Keratinocyte (primary cell): ENCODE results near the gene ID3.

Experiments
- EZH2 ChIP-seq: IDR thresholded peaks from one replicate; pipeline ENCODE4 v1.6.1; 2012; ENCODE audit warnings: inconsistent platforms, mild to moderate bottlenecking, low read length, moderate library complexity
- TF ChIP-seq, protein P1 (sequence below), 3 experiments: IDR thresholded peaks in 1 of 3; conservative IDR thresholded peaks in 1 of 3; optimal IDR thresholded peaks in 1 of 3; 2 replicates in 2 of 3; 3 replicates in 1 of 3; pipeline versions ENCODE3 to v1.5.1; 2011; ENCODE audit warnings: low read length in 3 of 3, mild to moderate bottlenecking in 3 of 3, moderate library complexity in 2 of 3, control low read depth in 1 of 3, inconsistent platforms in 1 of 3; ENCODE audit not compliant: insufficient read depth in 2 of 3; ENCODE audit errors: extremely low read depth in 1 of 3

- TF ChIP-seq, protein P1, sequence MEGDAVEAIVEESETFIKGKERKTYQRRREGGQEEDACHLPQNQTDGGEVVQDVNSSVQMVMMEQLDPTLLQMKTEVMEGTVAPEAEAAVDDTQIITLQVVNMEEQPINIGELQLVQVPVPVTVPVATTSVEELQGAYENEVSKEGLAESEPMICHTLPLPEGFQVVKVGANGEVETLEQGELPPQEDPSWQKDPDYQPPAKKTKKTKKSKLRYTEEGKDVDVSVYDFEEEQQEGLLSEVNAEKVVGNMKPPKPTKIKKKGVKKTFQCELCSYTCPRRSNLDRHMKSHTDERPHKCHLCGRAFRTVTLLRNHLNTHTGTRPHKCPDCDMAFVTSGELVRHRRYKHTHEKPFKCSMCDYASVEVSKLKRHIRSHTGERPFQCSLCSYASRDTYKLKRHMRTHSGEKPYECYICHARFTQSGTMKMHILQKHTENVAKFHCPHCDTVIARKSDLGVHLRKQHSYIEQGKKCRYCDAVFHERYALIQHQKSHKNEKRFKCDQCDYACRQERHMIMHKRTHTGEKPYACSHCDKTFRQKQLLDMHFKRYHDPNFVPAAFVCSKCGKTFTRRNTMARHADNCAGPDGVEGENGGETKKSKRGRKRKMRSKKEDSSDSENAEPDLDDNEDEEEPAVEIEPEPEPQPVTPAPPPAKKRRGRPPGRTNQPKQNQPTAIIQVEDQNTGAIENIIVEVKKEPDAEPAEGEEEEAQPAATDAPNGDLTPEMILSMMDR (optimal IDR thresholded peaks at IDR 0.05 in 1 of 3, IDR thresholded peaks at IDR 0.05 in 1 of 3, conservative IDR thresholded peaks at IDR 0.05 in 1 of 3; ENCODE audit: extremely low read depth in 1 of 3, insufficient read depth in 2 of 3, low read length in 3 of 3), result no peak
- TF ChIP-seq EZH2, result no peak
These were observed 33.6 kb downstream of the ID3 start for GRCh38 chr1:23525558-23526250.
